C4-2B (cell line): ENCODE results near the gene P3H3.

ENCODE experiments used
- CTCF ChIP-seq: fragments of 450-650 bp; conservative IDR thresholded peaks from 2 replicates; pipeline ENCODE4 v1.5.1; 2017; ENCODE audit warnings: mild to moderate bottlenecking
- ZFX ChIP-seq: fragments of 450-650 bp; IDR thresholded peaks from 2 replicates; pipeline ENCODE4 v1.6.1; 2017

- no peak for TF ChIP-seq CTCF
- TF ChIP-seq ZFX, result no peak
Observed at GRCh38 chr12:6851153-6851920, 23.1 kb downstream of the P3H3 start, which contains the start of gene CDCA3.
